Bronchial epithelial cell (primary cell): ENCODE measurements around the gene TRAPPC5. TPM values are rescaled to one million over a fixed set of nuclear protein-coding genes. Genes with fewer than 3 reads are reported as not detected.

Source experiments
- DNase-seq: peaks from one replicate; pipeline ENCODE4 v3.0.0-alpha.2; 2010; ENCODE audit warnings: low read depth
- FAIRE-seq: peaks from 2 replicates; lab custom pipeline; 2011; peaks lifted over from hg19 to GRCh38; lab: Jason Lieb, UNC
- H3K27me3 ChIP-seq: 2 replicates; pipeline ENCODE4 v1.5.1; 2011; ENCODE audit warnings: low read length; ENCODE audit not compliant: control insufficient read depth, insufficient read depth
- H3K36me3 ChIP-seq: 2 replicates; pipeline ENCODE4 v1.5.1; 2011; ENCODE audit warnings: low read length; ENCODE audit not compliant: control insufficient read depth, insufficient read depth
- H3K4me3 ChIP-seq: 2 replicates; pipeline ENCODE4 v1.5.1; 2011; ENCODE audit warnings: mild to moderate bottlenecking, low read depth, low read length, control low read depth
- CTCF ChIP-seq: IDR thresholded peaks from 2 replicates; pipeline ENCODE4 v1.5.1; 2011; ENCODE audit warnings: mild to moderate bottlenecking, moderate library complexity, low read length, control low read depth, inconsistent platforms; ENCODE audit not compliant: insufficient read depth, severe bottlenecking
- total RNA-seq: library from RNA; depleted of rRNA; stranded (reverse); fragments of >200 nt; gene quantifications from 2 replicates; pipeline ENCODE4 v1.2.1, GENCODE V29; 2014

Gene TRAPPC5
- total RNA-seq, 1 donor from 2014 or later = 29.2 TPM

GRCh38 chr19:7636317-7636690, 44.3 kb upstream of the TRAPPC5 start:
- DNase-seq (no peak), FAIRE-seq (no peak)
- no peak for TF ChIP-seq CTCF
- Histone ChIP-seq H3K27me3 (no peaks in the 10 kb centered on the region), H3K36me3 (peaks cover 4% of the 10 kb centered on the region), H3K4me3 (no peak overlapping the region)

GRCh38 chr19:7636691-7637373, 43.8 kb upstream of the TRAPPC5 start, which contains the start of gene STXBP2:
Gene STXBP2, plus strand, starts transcription at chr19:7637110. Its CDS starts 40 bp downstream, at chr19:7637150.
- TF ChIP-seq CTCF = no peak
- Histone ChIP-seq H3K4me3 (peak within 1 kb of the TSS; percentile 79), H3K36me3 (peaks cover 4% of the 10 kb centered on the region), H3K27me3 (no peaks in the 10 kb centered on the region)
- DNase-seq = peak; percentile 47
- no peak for FAIRE-seq

GRCh38 chr19:7637374-7638256, 43.0 kb upstream of the TRAPPC5 start:
- H3K36me3 ChIP-seq = peaks cover 9% of the 10 kb centered on the region
- no peaks in the 10 kb centered on the region for H3K27me3 ChIP-seq
- FAIRE-seq (no peak), DNase-seq (no peak)
- H3K4me3 ChIP-seq = peak overlapping the region; percentile 79
- no peak for TF ChIP-seq CTCF

GRCh38 chr19:7638802-7639465, 41.7 kb upstream of the TRAPPC5 start:
- H3K27me3 ChIP-seq = no peaks in the 10 kb centered on the region
- H3K4me3 ChIP-seq = no peak overlapping the region
- FAIRE-seq = no peak
- H3K36me3 ChIP-seq = peaks cover 12% of the 10 kb centered on the region
- no peak for TF ChIP-seq CTCF
- no peak for DNase-seq

GRCh38 chr19:7639863-7640348, 40.7 kb upstream of the TRAPPC5 start:
- no peaks in the 10 kb centered on the region for H3K27me3 ChIP-seq
- DNase-seq = no peak
- H3K4me3 ChIP-seq = no peak overlapping the region
- no peak for FAIRE-seq
- TF ChIP-seq CTCF = no peak
- peaks cover 14% of the 10 kb centered on the region for H3K36me3 ChIP-seq
